ENCODE data around the gene NFIC.
A peak's percentile ranks its signal among the peaks of the same experiment; 100 is the strongest.

Gene NFIC

DNA sequence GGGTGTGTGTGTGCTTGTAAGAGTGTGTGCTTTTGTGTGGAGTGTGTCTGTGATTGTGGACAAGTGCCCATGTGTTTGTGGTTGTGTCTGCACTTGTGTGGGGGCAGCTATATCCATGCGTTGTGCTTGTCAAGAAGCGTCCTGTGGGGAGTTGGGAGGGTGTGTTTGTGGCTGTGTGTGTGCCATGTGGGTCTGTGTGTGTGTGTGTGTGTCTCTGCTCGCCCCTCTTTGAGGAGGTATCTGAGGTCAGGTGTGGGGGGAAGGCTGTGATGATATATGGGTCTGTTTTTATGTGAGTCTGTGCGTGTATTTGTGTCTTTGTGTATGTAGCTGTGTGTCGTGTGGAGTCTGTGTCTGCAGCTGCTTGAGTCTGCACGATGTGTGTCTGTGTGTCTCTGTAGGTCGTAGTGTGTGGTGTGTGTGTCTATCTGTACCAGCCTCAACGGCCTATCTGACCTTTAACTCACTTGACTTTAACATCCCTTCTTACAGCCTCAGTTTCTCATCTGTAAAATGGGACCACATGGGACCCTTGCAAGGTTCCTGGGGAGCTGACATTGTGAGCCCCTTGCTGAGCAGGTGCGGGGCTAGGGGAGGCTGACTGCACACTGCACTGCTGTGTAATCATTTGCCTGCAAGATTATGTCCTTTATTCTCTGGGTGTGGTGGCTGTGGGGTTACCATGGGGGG lies 4.0 kb upstream of the NFIC start:
- ChIA-PET POLR2A (ENCODE audit: low non-redundant PET) (no interaction called here), CTCF (interaction anchor here (0.6 kb wide), 1 partner anchor 194 kb away, joined by 3 read pairs; no protein-coding TSS in a partner anchor)
- DNase-seq (ENCODE audit: low spot score), result no peak
- TF ChIP-seq, protein P1, sequence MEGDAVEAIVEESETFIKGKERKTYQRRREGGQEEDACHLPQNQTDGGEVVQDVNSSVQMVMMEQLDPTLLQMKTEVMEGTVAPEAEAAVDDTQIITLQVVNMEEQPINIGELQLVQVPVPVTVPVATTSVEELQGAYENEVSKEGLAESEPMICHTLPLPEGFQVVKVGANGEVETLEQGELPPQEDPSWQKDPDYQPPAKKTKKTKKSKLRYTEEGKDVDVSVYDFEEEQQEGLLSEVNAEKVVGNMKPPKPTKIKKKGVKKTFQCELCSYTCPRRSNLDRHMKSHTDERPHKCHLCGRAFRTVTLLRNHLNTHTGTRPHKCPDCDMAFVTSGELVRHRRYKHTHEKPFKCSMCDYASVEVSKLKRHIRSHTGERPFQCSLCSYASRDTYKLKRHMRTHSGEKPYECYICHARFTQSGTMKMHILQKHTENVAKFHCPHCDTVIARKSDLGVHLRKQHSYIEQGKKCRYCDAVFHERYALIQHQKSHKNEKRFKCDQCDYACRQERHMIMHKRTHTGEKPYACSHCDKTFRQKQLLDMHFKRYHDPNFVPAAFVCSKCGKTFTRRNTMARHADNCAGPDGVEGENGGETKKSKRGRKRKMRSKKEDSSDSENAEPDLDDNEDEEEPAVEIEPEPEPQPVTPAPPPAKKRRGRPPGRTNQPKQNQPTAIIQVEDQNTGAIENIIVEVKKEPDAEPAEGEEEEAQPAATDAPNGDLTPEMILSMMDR (conservative IDR thresholded peaks at IDR 0.05; ENCODE audit: low read depth), result no peak
- H3K27ac ChIP-seq, result peak overlapping the region; percentile 93

DNA sequence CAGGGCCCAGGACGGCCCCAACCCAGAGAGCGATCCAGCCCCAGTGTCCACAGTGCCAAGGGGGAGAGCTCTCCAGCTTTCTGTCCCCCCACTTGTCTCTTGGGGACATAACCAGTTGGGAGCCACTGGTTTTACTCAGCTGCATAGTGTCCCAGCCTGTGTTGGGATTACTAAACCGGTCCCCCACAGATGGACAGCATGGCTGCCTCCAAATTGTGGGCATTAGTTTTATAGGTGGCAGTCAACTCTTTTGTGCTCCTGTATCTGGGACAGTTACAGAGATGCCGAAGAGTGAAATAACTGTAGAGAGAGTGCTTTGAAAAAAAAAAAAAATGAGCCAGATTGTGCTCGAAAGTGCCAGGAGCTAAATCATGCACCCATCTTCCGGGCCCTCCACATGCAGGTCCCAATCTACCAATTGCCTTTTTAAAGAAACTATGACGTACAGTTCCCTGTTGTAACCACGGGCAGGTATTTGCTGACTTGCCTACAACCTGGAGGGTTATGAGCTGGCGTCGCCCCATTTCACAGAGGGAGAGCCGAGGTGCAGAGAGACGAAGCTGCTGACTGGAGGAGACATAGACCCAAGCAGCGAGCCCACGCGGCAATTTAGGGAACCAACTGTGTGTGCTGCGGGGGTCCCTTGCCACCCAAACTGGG lies 2.4 kb upstream of the NFIC start:
- DNase-seq (ENCODE audit: low spot score), result no peak
- CTCF ChIA-PET, result interaction anchor here (0.5 kb wide), 1 partner anchor 1880 kb away, joined by 4 read pairs; no protein-coding TSS in a partner anchor
- H3K27ac ChIP-seq, result peak overlapping the region; percentile 97
- POLR2A ChIA-PET (ENCODE audit: low non-redundant PET), result interaction anchor here (0.6 kb wide), 1 partner anchor 449 kb away, joined by 4 read pairs; no protein-coding TSS in a partner anchor
- TF ChIP-seq, protein P1 (conservative IDR thresholded peaks at IDR 0.05; ENCODE audit: low read depth), result no peak

DNA sequence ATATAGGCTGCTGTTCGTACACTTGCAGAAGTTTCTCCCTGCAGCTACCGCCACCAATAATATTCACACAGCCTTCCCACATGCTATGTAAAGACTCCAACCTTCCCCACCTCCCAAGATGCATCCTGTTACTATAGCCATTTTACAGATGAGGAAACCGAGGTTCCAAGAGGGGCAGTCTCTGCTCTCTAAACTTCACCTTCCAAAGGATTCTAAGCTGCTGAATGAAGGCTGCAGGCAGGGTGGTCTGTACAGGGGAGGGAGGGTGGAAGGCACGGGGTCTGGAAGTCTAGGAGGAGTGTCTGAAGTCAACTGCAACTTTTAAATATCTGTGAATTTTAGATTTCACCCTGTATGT lies 1.9 kb upstream of the NFIC start:
- TF ChIP-seq, protein P1 (conservative IDR thresholded peaks at IDR 0.05; ENCODE audit: low read depth), result no peak
- peak overlapping the region; percentile 97 for H3K27ac ChIP-seq
- DNase-seq (ENCODE audit: low spot score), result no peak
- ChIA-PET POLR2A (ENCODE audit: low non-redundant PET) (no interaction called here), CTCF (interaction anchor here (0.5 kb wide), 1 partner anchor 1880 kb away, joined by 4 read pairs; no protein-coding TSS in a partner anchor)

DNA sequence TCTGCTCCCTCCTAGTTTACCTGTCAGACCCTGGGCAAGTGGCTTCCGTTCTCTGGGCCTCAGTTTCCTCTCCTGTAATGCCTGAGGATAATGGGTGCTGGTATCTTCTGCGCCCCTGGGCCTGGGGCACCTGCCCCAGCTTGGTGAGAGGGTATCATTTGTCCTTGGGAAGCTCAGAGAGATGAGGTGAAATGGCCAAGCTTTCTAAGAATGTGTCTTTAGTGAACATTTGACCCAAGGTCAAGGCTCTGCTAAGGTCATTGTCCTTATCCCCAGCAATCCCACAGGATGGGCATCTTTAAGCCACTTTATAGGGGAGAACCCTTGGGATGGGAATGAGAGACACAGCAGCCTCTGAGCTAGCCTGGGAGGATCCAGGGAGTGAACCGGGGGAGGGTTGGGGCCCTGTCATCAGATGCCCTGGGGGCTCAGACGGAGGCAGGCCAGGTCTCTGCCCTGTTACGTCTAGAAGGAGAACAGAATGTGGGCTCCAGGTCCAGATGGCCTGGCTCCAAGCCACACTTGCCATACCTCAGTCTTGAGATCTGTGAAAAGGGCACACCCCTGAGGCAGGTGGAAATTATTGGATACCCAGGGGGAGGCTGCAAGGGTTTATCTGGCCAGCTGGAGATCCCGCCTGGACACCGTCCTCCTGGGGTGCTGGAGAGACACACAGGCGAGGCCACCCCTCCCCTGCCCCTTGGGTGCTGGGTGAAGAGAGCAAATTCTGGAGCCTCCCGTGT lies 1.1 kb upstream of the NFIC start:
- DNase-seq (ENCODE audit: low spot score), result no peak
- CTCF ChIA-PET, result interaction anchor here (0.5 kb wide), 1 partner anchor 358 kb away, joined by 3 read pairs; no protein-coding TSS in a partner anchor
- H3K27ac ChIP-seq, result peak overlapping the region; percentile 97
- POLR2A ChIA-PET (ENCODE audit: low non-redundant PET), result no interaction called here
- TF ChIP-seq, protein P1 (conservative IDR thresholded peaks at IDR 0.05; ENCODE audit: low read depth), result no peak

DNA sequence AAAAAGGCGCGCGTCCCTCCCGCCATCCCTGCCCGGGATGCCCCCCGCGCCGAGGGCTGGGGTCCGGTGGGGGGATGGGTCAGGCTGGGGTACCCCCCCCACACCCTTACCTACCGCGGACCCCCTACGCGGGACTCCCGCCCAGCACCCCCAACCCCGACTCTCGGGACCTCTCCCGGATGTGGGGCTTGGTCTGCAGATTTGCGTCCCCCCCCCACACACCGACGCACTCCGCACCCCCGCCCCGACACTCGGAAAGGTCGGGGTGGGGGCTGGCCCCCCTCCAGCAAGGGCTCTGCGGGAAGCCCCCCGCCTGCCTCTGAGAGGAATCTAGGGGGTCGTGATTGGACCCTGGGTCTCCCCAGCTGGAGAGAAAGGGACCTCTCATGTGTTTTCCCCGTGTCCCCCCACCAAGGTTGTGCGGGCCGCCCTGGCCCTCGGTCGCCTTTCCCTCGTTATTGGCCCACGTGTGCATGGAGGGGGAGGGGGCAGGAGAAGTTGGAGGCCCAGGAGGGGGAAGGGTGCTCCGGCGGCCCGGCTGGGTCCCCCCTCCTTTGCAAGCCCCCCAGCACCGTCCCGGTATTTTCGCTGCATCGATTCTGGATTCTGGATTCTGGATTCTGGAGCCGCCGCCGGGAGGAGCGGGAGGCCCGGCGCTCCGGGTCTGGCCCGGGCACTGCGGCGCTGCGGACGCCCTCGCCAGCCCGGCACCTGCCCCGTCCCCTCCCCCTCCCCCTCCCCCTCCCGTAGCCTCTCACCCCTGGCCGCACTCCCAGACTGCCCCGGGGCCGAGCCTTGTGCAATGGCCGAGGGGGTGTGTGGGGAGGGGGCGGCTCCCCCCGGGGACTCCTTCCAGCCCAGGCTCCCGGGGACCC lies 607 bp downstream of the NFIC start:
- CTCF ChIA-PET, result no interaction called here
- POLR2A ChIA-PET (ENCODE audit: low non-redundant PET), result interaction anchor here (0.6 kb wide), 1 partner anchor 13 kb away, joined by 3 read pairs; no protein-coding TSS in a partner anchor
- no peak for DNase-seq (ENCODE audit: low spot score)
- TF ChIP-seq, protein P1 (conservative IDR thresholded peaks at IDR 0.05; ENCODE audit: low read depth), result no peak
- H3K27ac ChIP-seq, result peak overlapping the region; percentile 97

All from RWPE1 (cell line).